Kidney glomerular epithelial cell (primary cell): Measurements from ENCODE around the gene SDHB.

ENCODE experiments used
- DNase-seq: peaks from one replicate; lab custom pipeline; 2025; lab: John Stamatoyannopoulos, UW

SDHB gene

DNA sequence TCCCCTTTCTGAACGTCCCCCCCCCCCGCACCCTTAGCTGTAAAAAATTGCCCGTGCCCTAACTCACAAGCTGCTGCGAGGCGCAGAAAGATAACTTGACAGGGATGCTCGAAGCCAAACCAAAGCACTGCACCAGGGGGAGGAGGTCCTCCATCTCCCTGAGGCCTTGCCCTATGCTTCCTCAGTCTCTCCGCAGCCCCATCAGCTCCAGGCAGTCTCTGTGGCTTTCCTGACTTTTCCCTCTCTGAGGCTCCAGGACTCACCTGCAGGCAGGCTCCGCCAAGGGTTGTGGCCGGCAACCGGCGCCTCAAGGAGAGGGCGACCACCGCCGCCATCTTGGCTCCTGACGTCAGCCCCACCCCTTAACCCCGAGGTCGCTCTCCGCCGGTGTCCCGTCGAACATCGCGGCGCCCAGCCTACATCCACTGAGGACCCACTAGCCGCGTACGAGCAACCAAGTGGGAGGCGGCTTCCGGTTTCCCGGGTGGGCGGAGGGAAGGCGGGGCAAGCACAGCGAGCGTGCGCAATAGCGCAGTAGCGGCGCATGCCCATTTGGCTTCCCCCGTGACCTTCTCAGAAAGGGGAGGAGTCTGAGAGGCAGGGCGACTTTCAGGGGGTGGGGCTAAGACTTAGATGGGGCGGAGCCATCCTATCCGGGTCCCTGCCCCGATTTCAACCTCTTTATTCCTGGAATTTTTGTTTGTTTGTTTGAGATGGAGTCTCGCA is at the start of gene SDHB:
TSS of gene SDHB (minus strand) at position 348 of the 726 bp plus-strand sequence. CDS start at position 335, 13 bp downstream.
- peak; percentile 96 for DNase-seq

DNA sequence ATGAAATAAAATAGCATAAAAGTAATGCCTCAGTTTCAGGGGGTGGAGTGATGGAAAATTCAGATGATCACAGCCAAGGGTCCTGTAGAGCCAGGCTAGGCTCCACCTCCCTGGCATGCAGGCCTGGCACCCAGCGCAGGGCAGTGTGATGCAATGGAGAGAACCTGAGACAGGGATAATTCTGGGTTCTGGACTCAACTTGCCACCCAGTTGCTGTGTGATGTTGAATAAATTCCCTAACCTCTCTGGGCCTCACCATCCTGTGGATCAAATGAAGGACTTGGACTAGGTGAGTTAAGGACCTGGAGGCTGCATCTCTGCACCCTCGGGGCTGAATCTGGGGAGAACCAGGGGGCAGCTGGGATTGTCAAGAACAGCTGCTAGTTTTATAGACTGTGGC is 48.4 kb upstream of the SDHB start:
- no peak for DNase-seq

DNA sequence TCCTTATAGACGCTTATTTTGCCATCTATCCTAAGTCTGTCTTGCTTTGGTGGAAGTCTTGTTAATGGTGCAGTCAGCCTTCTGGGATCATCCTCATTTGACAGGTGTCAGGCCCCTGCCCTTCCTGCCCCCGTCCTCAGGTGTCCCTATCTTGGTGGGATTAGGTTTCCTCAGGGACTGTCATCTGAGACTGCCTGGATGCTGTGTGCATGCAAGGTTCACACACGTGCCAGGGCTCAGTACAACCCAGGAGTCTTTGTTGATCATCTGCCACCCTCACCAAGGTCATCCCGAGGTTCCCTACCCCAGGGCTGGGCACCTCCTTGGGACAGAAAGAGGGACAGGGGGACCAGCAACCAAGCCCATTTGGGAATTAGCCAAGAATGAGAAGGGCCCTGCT is 47.4 kb upstream of the SDHB start:
- no peak for DNase-seq

DNA sequence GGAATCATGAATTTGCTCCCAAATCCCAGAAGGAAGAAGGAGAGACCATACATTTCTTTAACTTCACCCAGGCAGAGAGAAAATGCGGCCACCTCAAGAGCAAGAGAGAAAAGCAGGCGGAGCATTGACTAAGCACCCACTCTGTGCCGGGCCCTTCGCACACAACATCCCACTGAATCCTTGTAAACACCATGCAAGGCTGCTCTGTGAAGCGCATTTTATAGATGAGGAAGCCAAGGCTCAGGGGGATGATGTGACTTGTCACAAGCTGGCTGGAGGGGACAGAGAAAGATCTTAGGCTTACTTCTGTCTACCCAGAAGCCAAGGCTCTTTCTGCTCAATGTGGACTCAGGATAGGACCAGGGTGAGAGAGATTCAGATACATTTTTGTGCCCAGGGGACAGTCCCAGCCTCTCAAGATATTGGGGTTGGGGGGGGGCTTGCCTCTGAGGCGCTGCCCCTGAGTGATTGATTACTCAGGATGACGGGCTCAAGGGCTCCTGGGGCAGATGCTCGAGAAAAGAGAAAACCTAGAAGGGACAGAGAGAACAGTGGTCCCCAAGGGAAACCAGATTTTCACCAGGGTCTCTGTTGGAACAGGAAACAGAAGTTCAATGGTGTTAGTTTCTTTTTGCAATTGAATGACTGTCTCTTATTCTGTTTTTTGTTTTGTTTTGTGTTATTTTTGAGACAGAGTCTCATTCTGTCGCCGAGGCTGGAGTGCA is 45.9 kb upstream of the SDHB start:
- DNase-seq = no peak

DNA sequence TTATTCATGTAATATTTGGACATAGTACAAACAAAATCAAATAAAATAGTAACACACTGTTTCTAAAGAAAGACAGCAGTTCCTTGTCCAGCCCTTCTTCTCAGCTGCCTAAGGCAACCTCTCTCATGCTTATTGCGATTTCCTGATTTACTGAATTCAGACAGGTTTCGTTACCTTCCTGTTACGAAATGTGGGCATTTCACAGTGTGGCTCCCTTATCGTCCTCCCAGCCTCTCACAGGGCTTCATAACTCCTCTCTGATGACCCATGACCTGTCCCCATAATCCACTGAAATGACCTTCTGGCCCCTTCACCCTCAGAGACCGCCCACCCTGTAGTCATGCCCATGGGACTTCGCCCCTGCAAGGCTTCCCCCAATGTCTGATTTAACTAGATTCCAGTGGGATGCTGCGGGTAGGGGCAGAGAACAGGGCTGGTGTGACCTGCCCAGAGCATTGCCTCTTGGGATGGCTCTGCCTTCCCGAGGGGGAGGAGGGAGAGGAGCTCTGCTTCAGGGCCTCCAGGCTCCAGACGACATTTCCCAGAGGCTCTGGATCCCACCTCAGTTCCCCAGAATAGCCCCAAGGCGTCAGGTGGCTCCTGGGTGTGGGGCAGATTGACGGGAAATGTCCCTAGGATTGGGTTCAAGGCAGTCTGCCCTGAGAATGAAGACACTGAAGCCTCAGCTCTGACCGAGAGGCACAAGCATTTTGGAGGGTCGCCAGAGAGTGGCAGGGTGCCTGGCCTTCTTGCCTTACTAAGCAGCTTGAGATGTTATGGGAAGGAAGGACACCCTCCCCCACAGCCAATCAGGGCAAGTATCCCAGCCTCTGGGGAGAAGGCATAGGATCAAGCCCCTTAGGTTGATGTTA is 44.9 kb upstream of the SDHB start:
- DNase-seq = no peak

DNA sequence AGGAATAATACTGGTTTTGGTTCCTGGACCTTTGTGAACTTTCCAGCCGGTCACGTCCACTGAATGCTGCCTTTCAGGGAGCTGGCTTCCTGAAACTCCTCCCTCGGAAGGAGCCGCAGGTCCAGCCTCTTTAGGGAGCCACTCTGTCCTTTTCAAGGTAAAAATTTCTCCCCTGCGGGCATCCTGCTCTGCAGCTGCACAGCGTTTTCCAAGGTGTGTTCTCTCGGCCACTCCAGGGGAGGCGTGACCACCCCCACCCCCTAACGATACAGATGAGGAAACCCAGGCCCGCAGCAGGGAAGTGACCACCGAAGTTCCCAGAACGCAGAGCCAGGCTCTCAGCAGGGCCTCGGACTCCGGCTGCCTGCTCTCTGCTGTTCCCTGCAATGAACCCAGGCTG is 44.0 kb upstream of the SDHB start:
- no peak for DNase-seq

DNA sequence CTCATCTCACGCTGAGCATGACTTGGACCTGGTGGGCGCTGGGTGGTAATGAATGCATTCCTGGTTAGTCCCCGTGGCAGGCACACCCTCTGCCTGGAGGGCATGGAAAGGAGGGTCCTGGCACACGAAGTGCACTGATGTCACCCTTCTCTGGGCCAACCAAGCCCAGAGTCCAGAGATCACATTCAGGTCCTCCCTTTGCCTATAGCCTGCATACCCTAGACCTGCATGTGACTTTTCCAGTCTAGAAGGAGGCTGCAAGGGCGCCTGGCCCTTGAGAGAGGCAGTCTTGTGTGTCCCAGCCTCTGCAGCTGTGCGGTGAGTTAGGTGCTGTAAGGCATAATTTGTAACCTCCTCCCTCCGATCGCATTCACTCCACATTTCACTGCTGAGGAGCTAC is 43.3 kb upstream of the SDHB start:
- no peak for DNase-seq

DNA sequence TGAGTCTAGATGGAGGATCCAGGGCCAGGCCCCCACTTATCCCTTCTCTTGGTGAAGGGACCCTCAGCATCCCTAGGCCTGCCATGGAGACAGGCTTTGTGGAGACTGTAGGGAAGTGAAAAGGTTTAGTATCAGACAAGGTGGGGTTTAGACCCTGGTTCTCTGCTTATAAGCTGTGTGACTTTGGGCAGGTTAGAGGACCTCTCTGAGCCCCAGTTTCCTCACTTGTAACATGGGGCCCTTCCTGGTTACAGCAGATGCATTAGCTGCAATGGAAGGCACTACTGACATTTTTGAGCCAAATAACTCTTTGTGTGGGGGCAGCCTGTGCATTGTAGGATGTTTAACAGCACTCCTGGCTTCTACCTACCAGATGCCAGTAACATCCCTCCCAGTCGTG is 42.8 kb upstream of the SDHB start:
- DNase-seq = no peak

DNA sequence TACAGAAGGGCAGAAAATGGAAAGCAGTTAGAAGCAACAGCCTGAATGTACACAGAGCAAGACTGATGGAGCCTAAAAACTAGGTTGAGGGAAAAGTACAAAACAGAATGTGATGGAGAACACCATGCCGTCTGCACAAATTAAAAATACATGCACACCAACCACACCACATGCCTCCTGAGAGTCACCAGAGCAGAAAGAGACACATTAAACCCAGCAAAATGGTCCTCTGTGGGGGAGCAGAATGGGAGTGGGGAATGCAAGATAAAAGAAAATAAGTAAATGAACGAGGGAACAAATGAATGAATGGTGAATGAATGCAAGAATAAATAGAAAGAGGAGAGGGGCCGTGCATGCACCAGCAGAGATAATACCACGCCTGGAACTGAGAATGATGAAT is 41.3 kb upstream of the SDHB start:
- DNase-seq = no peak

DNA sequence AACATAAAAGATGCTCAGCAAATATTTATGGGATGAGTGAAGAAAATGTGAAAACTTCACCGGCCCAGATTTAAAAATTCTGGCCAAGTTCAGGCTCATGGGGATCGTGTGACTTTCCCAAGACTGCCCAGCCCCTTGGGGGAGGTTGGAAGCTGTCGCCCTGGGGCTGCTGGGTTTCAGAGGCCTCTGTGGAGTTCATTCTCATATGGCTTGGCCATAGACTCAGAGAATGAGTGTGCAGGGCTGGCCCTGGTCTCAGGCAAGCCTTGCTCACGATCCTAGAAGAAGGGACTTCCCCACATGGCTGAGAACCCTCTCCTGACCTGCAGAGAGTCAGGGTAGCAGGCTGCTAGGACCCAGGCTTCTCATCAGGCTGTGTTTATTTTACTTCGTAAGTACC is 40.8 kb upstream of the SDHB start:
- DNase-seq = no peak

DNA sequence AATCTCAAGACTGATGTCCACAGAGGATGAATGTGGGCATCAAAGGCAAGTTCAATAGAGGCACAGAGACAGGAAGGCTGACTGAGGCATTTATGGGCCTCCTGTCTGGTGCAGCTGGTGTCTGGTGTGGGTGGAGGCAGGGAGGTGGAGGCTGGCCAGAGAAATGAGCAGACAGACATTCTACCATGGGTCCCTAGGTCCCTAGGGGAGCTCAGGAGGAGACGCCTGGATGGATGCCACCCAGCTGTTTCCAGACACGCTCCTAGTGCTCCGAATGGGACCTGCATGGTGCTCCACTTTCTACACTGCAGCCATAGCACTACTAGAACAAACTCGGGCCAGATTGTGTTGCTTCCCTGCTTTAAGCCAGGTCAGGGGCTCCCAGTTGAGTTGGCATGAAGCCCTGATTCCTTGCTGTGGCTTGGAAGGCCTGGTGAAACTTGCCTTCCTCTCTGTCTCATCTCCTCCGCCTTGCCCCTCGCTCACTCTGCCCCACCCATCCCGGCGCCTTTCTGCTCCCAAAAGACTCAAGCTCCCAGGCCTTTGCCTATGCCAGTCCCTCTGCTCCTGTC is 40.1 kb upstream of the SDHB start:
- DNase-seq = no peak

DNA sequence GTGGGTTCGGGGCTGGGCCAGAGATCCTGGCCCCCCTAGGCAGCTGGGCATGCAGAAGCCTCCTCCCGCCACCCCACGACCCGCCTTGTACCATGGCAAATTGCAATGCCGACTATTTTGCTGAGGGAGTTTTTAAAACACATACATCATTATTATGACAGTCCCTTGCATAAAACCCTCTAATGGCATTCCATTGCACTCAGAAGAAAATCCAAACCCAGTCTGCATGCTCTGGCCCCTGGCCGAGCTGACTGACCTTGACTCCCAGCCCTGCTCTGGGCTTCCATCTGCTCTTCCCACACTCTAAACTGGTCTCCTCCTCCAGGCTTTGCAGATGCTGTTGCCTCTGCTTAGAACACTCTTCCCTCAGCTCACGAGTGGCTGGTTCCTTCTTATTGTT is 37.4 kb upstream of the SDHB start:
- no peak for DNase-seq

DNA sequence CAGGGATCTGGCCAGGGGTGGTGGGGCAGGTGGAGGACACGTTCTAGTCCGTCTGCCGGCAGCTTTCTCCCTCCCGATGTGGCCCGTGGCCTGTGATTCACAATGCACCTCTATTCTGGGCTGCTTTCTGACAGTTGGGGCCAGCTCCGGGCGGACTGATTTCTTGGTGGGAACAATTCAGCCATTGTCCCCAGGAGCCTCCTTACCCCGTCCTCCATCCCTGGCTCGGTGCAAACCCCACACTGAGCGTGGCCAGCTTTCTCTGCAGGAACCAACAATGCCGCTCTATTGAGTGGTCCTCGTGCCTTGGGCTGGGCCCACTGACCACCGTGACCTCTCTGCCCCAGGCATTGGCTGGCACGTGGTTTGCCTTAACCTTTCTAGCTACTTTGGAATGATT is 35.7 kb upstream of the SDHB start:
- DNase-seq = no peak

DNA sequence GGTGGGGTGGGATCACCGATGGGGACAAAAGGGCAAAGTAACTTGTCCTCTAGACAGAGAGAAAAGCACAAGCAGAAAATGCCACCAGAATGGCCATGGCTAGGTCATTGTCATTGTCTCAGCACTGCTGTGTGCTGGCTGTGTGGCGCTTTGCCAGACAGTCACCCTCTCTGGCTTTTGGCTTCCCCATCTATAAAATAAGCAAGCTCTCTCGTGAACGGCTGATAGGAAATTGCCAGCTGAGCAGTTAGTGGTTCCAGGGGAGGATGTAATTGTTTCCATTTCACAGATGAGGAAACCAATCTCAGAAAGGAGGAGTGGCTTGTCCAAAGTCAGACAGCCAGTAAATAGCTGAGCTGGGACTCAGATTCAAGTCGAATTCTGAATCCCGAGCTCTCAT is 32.9 kb upstream of the SDHB start:
- no peak for DNase-seq

DNA sequence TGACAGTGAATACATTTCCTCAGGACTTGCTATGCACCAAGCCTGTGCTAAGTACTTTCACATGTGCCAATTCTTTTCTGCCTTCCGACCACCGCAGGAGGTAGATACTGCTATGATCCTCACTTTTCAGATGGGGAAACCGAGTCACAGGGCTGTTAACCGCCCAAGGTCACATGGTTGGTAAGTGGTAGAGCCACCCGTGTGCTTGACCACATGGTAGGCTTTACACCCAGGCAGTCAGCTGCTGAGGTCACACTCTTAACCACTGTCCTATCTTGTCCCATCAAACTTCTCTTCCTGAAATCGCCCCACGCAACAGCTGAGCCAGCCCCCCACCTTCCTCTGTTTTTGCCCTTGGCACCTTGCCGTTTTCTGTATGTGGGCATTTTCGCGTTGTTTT is 31.0 kb upstream of the SDHB start:
- DNase-seq = no peak

DNA sequence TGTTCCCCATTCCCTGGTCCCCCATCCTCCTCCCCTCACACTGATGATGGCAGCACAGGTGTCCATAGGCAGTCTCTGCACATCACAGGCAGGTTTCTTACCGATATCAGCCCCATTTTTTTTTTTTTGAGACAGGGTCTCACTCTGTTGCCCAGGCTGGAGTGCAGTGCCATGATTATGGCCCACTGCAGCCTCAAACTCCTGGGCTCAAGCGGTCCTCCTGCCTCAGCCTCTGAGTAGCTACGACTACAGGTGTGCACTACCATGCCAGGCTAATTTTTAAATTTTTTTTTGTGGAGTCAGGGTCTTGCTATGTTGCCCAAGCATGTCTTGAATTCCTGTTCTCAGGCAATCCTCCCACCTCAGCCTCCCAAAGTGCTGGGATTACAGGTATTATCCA is 28.9 kb upstream of the SDHB start:
- no peak for DNase-seq

DNA sequence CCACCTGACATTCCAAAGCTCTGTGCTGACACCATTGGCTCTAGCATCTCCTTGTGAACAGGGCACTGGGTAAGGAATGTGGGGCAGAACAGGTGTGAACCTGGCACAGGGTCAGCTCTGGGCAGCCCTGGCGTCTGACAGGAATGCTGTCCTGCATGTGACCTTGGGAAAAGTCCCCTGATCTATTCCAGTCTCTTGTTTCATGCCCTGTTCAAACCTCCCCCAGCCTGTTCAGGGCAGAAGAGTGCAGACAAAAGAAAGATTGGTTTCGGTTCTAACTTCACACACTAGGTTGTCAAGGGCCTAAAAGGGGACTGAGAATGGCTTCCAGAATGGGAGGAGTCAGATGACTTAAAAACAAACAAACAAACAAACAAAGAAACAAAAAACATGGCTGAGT is 27.6 kb upstream of the SDHB start:
- DNase-seq = no peak

DNA sequence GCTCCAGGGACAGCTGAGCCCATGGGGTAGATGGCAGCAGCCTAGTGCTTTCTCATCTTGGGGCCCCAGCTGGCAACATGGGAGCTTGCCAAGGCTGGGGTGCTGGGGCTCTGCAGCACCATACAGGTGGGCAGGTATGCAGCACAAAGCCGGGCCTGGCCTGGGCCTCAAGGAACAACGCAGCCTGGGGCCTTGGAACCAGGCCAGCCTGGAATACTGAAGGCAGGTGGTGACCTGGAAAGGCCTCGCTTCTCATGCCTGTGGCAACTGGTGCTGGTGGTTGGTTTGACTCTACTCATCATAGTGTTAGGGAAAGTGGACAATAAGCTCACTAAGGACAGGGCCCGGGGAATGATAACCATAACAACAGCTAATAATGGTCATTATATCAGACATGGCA is 27.0 kb upstream of the SDHB start:
- DNase-seq = no peak

DNA sequence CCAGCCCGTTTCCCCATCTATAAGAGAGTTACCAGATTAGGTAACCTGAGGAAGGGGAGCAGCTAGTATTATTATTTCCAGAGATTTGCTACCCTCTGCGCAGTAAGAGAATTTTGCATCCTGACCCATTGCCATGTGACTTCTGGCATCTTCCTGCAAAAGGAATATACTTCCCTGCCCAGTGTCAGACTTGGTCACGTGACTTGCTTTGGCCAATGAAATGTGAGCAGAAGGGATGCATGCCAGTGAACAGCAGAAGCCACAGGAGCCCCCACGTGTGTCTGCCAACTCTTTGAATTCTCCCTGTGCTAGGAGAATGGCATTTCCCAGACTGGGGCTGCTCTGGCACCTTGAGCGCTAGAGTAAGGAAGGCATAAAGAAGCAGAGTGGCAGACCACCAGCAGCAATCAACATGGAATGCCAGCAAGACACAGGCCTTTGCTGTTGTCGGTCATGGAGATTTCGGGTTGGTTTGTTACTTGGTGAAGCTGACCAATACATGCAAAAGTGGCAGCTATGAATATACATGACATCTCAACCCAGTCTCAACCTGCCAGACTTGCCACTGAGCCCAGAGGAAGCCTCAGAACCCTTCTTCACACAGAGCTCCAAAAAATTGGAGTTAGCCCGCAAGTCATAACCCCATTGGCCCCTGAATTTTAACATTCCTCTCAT is 26.4 kb upstream of the SDHB start:
- no peak for DNase-seq

DNA sequence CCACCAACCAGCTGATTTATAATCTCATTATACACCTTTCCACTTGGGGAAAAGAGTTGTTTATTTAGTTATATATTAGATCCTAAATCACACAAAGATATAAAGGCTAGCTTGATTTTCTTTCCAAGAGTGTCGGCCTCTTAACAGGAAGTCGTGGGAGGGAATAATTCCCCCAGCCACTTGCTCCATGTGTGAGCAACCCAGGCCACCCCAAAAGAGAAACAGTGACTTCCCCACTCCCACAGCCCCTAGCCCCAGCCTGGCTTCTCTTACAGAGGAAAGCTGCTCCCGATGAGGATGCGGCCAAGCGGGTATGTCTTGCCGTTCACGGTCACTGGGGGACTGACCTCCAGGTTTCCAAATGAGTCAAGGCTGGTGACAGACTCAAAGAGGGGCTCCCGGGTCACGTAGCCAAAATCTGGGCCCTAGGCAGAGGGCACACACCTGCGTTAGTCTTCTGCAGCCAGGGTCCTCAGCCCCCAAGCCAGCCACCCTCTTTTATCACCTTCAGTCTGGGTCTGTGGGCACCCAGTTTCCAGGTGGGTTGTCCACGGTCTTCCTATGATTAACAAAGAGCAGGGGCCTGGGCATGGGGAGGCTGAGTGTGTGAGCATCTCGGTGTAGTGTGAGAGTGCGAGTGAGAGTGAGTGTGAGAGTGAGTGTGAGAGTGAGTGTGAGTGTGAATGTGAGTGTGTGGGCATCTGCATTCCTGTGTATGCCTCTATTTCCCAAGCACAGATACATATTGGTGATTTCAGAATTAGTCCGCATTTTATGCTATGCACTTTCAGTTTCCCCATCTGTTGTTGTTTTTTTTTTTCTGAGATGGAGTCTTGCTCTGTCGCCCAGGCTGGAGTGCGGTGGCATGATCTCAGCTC is 25.4 kb upstream of the SDHB start:
- DNase-seq = no peak
